ENCODE results near the gene ST6GAL1.
A peak's percentile ranks its signal among the peaks of the same experiment; 100 is the strongest.

ST6GAL1 gene

GRCh38 chr3:187098923-187099512, 168.7 kb downstream of the ST6GAL1 start:
- no peak for DNase-seq (ENCODE audit: low spot score)
- TF ChIP-seq CTCF (IDR thresholded peaks at IDR 0.05): no peak
- Histone ChIP-seq H3K4me3 (no peak overlapping the region), H3K27ac (no peak overlapping the region)

- TF ChIP-seq CTCF (IDR thresholded peaks at IDR 0.05): no peak
- DNase-seq (ENCODE audit: low spot score): peak; percentile 80
- peak overlapping the region; percentile 58 for H3K4me3 ChIP-seq
- peak overlapping the region; percentile 69 to 88 for H3K27ac ChIP-seq
Observed at GRCh38 chr3:187101184-187102072, 171.1 kb downstream of the ST6GAL1 start.

GRCh38 chr3:187102073-187102634, 171.8 kb downstream of the ST6GAL1 start:
- no peak for TF ChIP-seq CTCF (IDR thresholded peaks at IDR 0.05)
- peak overlapping the region; percentile 69 to 88 for H3K27ac ChIP-seq
- peak overlapping the region; percentile 58 for H3K4me3 ChIP-seq
- no peak for DNase-seq (ENCODE audit: low spot score)

GRCh38 chr3:187103251-187103650, 172.9 kb downstream of the ST6GAL1 start:
- H3K4me3 ChIP-seq: no peak overlapping the region
- peak overlapping the region in 1 of 2 donors; percentile 31 for H3K27ac ChIP-seq
- TF ChIP-seq CTCF (IDR thresholded peaks at IDR 0.05): no peak
- no peak for DNase-seq (ENCODE audit: low spot score)

- no peak for TF ChIP-seq CTCF (IDR thresholded peaks at IDR 0.05)
- Histone ChIP-seq H3K4me3 (peak overlapping the region; percentile 50), H3K27ac (peak overlapping the region; percentile 71 to 85)
- no peak for DNase-seq (ENCODE audit: low spot score)
Observed at GRCh38 chr3:187104342-187104741, 174.0 kb downstream of the ST6GAL1 start.

GRCh38 chr3:187104933-187105332, 174.6 kb downstream of the ST6GAL1 start:
- no peak for TF ChIP-seq CTCF (IDR thresholded peaks at IDR 0.05)
- peak overlapping the region; percentile 50 for H3K4me3 ChIP-seq
- no peak for DNase-seq (ENCODE audit: low spot score)
- H3K27ac ChIP-seq: peak overlapping the region; percentile 71 to 85
